Measurements from ENCODE around the gene FKRP.

DNA sequence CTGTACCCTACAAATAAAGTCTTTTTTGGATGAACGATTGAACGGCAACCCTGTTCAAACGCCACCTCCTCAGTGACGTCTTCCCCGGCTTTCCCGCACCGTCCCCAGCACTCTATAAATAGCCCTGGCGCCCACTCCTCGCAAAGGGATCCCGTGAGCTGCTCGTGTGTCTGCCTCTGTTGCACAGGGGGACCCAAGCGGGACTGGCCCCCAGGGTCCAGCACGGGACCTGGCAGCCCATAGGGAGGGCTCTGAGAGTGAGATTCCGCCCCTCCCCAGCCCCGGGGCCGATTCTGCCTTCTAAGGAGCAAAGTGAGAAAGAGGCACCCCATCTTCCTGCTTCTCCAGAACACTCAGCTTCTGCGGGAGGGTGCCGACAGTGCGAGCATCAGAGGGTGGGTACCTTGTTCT, 8.1 kb upstream of the FKRP start:
- no peak for TF ChIP-seq POLR2A (IDR thresholded peaks at IDR 0.05)
- TF ChIP-seq, protein P1, sequence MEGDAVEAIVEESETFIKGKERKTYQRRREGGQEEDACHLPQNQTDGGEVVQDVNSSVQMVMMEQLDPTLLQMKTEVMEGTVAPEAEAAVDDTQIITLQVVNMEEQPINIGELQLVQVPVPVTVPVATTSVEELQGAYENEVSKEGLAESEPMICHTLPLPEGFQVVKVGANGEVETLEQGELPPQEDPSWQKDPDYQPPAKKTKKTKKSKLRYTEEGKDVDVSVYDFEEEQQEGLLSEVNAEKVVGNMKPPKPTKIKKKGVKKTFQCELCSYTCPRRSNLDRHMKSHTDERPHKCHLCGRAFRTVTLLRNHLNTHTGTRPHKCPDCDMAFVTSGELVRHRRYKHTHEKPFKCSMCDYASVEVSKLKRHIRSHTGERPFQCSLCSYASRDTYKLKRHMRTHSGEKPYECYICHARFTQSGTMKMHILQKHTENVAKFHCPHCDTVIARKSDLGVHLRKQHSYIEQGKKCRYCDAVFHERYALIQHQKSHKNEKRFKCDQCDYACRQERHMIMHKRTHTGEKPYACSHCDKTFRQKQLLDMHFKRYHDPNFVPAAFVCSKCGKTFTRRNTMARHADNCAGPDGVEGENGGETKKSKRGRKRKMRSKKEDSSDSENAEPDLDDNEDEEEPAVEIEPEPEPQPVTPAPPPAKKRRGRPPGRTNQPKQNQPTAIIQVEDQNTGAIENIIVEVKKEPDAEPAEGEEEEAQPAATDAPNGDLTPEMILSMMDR (IDR thresholded peaks at IDR 0.05) = no peak
